Activated CD4-positive, alpha-beta memory T cell treated with anti-CD3 and anti-CD28 coated beads, Interleukin-2, amount 10 ng/mL, durations not matched to agents 7 days and 5 days (primary cell): ENCODE measurements around the gene OAS1. TPM values are rescaled to one million over a fixed set of nuclear protein-coding genes. Genes with fewer than 3 reads are reported as not detected.

Experiments
- CTCF ChIA-PET: fragments of 350-600 bp; sonication (Branson Sonifier 250); formaldehyde crosslinking; loops from one replicate; lab custom pipeline; 2021; ENCODE audit warnings: antibody characterized with exemption, inconsistent platforms; lab: Charles Lee
- POLR2A ChIA-PET: fragments of 350-600 bp; sonication (Branson Sonifier 250); formaldehyde crosslinking; loops from one replicate; lab custom pipeline; 2021; ENCODE audit warnings: antibody characterized with exemption; lab: Charles Lee
- DNase-seq: peaks from one replicate; pipeline ENCODE4 v3.0.0-alpha.2; 2020
- H3K27ac Mint-ChIP-seq: one replicate; pipeline ENCODE4 v1.8.0; 2021; ENCODE audit warnings: mild to moderate bottlenecking, mixed read lengths
- H3K27me3 Mint-ChIP-seq: one replicate; pipeline ENCODE4 v1.8.0; 2021; ENCODE audit warnings: mixed read lengths
- H3K36me3 Mint-ChIP-seq: one replicate; pipeline ENCODE4 v1.8.0; 2021; ENCODE audit warnings: low read depth, mixed read lengths
- H3K4me1 Mint-ChIP-seq: one replicate; pipeline ENCODE4 v1.8.0; 2021; ENCODE audit warnings: mixed read lengths
- H3K4me3 Mint-ChIP-seq: one replicate; pipeline ENCODE4 v1.8.0; 2021; ENCODE audit warnings: mild to moderate bottlenecking, mixed read lengths
- H3K9me3 Mint-ChIP-seq: one replicate; pipeline ENCODE4 v1.8.0; 2021; ENCODE audit warnings: mixed read lengths
- total RNA-seq, 2 experiments: library from RNA; stranded (reverse); gene quantifications; one replicate each; pipeline ENCODE4 v1.2.3, GENCODE V29; 2021

Gene OAS1
- total RNA-seq, 2 experiments from 2014 or later = 246 to 248 TPM

DNA sequence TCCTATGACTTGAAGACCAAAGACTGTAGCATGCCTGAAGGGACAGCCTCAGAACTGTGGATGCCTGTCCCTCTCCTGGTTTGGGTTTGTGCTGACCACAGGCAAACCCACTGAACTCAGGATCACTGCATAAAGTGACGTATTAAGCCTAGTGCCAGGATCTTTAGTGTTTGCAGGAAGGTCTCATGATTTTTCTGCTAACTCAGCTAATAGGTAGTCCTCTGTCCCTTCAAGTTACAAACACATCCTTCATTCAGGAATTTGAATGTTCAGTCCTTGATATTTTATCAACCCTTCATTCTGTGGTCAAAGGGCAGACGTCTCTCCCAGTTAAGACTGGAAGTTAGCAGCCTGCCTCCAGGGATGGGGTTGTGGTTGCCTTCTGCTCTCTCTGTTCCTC is 21.2 kb downstream of the OAS1 start:
- Mint-ChIP-seq H3K9me3 (no peaks in the 10 kb centered on the region), H3K36me3 (peaks cover 29% of the 10 kb centered on the region), H3K27ac (no peak overlapping the region), H3K27me3 (no peaks in the 10 kb centered on the region), H3K4me3 (no peak overlapping the region), H3K4me1 (peaks cover 3% of the 10 kb centered on the region)
- DNase-seq = no peak
- POLR2A ChIA-PET = interaction anchor here (0.7 to 2.2 kb wide), 2 partner anchors 10 to 21 kb away, joined by 4 to 7 read pairs; partner anchors contain the start of genes OAS1 and OAS3
- CTCF ChIA-PET = interaction anchor here (0.6 to 1.0 kb wide), 2 partner anchors 28 to 65 kb away, joined by 3 to 6 read pairs; no protein-coding TSS in a partner anchor

DNA sequence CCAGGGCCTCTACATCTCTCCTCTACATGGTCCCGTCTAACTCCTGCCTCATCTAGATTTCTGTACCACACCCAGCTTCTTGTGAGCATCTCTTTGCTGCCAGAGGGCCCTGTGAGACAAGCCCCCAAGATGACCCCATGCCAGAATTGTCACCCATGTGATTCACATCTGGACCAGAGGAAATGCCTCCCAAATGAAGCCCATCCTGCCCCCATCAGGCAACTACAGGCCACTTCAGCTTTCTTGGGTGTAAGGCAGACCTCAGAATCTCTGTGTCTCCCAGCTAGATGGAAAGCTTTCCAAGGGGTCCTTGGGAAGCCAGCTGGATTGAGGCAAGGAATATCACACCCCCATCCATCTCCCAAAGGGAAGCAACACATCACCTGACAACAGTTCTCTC is 22.2 kb downstream of the OAS1 start:
- Mint-ChIP-seq H3K4me1 (no peaks in the 10 kb centered on the region), H3K36me3 (peaks cover 20% of the 10 kb centered on the region), H3K27ac (no peak overlapping the region), H3K27me3 (no peaks in the 10 kb centered on the region), H3K9me3 (no peaks in the 10 kb centered on the region), H3K4me3 (no peak overlapping the region)
- ChIA-PET CTCF (no interaction called here), POLR2A (interaction anchor here (2.2 kb wide), 1 partner anchor 22 kb away, joined by 7 read pairs; the partner anchor contains the start of gene OAS1)
- no peak for DNase-seq

DNA sequence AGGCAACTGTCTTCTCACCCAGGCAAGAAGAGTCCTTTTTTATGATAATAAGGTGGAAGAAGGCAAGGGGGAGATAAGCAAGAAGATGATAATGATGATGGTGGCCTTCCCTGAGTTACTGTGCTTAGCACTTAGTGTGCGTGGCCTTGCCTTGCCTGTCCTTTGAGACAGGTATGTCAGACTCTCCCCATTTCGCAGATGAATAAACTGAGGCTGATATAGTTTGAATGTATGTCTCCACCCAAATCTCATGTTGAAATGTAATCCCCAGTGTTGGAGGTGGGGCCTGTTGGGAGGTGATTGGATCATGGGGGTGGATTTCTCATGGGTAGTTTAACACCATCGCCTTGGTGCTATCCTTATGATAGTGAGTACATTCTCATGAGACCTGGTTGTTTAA is 23.0 kb downstream of the OAS1 start:
- Mint-ChIP-seq H3K4me3 (no peak overlapping the region), H3K36me3 (peaks cover 16% of the 10 kb centered on the region), H3K27me3 (no peaks in the 10 kb centered on the region), H3K27ac (no peak overlapping the region), H3K9me3 (no peaks in the 10 kb centered on the region), H3K4me1 (peaks cover 3% of the 10 kb centered on the region)
- POLR2A ChIA-PET = no interaction called here
- DNase-seq = no peak
- CTCF ChIA-PET = no interaction called here

DNA sequence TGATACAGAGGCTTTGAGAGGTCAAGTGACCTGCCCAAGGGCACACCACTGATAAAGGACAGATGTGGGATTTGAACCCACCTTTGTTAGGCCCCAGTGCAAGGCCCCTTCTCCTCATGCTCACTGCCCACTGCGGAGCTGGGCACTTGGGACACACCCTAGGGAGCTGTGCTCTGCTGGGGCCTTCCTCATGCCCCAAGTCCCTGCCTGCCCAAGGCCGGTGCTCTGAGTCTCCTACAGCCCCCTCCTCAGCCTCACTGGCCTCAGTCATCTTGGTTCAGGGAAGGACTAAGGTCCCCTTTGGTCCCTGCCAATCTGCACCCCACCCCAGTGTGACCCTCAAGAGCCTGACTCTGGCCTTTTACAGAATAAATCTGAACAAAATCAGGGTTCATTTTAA is 23.6 kb downstream of the OAS1 start:
- Mint-ChIP-seq H3K4me1 (peaks cover 5% of the 10 kb centered on the region), H3K36me3 (peaks cover 10% of the 10 kb centered on the region), H3K27ac (no peak overlapping the region), H3K4me3 (no peak overlapping the region), H3K9me3 (no peaks in the 10 kb centered on the region), H3K27me3 (no peaks in the 10 kb centered on the region)
- DNase-seq = no peak
- ChIA-PET CTCF (no interaction called here), POLR2A (interaction anchor here (1.4 to 2.0 kb wide), 2 partner anchors 9 to 23 kb away, joined by 3 to 12 read pairs; partner anchors contain the start of gene OAS1)

DNA sequence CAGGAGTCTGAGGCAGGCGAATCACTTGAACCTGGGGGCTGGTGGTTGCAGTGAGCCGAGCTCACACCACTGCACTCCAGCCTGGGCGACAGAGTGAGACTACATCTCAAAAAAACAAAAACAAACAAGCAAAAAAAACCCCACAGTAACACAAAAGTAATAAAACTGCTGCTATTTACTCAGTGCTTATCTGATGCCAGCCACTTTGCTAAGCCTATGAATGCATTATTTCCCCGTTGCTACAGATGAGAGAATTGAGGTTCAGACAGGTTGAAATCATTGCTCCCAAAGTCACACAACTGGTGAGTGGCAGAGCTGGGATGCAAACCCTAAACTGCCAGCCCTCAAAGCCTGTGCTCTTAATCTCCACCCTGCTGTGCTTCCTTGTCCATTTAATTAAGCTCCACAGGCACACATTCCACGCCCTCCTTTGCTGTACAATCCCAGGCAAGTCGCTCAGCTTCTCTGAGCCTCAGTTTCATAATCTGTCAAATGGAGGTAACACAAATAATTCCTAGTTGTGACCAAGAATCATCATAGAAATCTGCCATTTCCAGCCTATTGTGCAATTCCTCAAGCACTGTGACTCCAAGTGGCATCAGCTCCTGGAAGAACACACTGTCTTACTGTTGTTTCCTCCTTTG is 25.8 kb downstream of the OAS1 start:
- H3K27ac Mint-ChIP-seq = no peak overlapping the region
- no peak for DNase-seq
- H3K4me3 Mint-ChIP-seq = no peak overlapping the region
- peaks cover 4% of the 10 kb centered on the region for H3K36me3 Mint-ChIP-seq
- no peaks in the 10 kb centered on the region for H3K9me3 Mint-ChIP-seq
- ChIA-PET POLR2A (interaction anchor here (1.4 to 3.6 kb wide), 2 partner anchors 26 to 46 kb away, joined by 9 to 15 read pairs; partner anchors contain the start of genes OAS1 and OAS2), CTCF (interaction anchor here (1.2 to 1.6 kb wide), 2 partner anchors 32 to 60 kb away, joined by 3 to 8 read pairs; no protein-coding TSS in a partner anchor)
- no peaks in the 10 kb centered on the region for H3K27me3 Mint-ChIP-seq
- H3K4me1 Mint-ChIP-seq = peaks cover 20% of the 10 kb centered on the region

DNA sequence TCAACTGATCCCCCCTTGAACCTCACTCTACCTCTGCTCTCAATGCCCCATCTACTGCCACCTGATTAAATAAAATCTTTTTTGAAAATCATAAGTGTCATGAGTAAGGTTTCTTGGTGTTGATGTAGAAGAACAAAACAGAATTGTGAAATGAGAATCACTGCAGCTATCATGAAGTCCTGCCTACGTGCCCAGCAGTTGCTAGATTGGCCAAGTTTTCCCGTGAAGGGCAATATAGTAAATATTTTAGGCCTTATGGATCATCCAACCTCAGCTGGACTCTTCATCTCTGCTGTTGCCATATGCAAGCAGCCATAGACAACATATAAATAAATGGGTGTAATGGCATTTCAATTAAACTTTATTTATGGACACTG is 26.4 kb downstream of the OAS1 start:
- peaks cover 25% of the 10 kb centered on the region for H3K4me1 Mint-ChIP-seq
- ChIA-PET POLR2A (interaction anchor here (1.4 to 3.6 kb wide), 2 partner anchors 27 to 45 kb away, joined by 9 to 15 read pairs; partner anchors contain the start of genes OAS1 and OAS2), CTCF (interaction anchor here (1.2 to 1.6 kb wide), 2 partner anchors 33 to 60 kb away, joined by 3 to 8 read pairs; no protein-coding TSS in a partner anchor)
- DNase-seq = no peak
- no peaks in the 10 kb centered on the region for H3K27me3 Mint-ChIP-seq
- H3K9me3 Mint-ChIP-seq = no peaks in the 10 kb centered on the region
- H3K36me3 Mint-ChIP-seq = peaks cover 5% of the 10 kb centered on the region
- no peak overlapping the region for H3K4me3 Mint-ChIP-seq
- H3K27ac Mint-ChIP-seq = no peak overlapping the region

DNA sequence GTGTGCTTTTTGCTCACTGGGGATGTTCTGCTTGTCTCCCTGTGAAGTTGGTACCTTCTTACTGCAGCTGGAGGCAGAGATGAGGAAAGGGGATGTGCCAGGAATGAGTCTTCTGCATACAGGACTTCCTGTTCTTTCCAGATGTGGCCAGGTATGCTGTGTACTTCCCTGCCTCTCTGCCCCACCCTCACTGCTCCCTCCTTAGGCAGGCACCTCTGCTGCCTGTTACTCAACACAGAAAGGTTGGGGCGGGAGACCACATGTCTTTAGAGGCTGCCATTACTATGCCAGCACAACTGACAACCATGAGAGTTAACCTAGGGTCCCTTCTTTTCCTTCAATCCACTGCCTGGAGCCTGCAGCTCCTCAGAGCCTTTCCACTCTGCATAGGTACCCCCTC is 29.5 kb downstream of the OAS1 start:
- DNase-seq = no peak
- Mint-ChIP-seq H3K4me3 (no peak overlapping the region), H3K27me3 (no peaks in the 10 kb centered on the region), H3K4me1 (peaks cover 39% of the 10 kb centered on the region), H3K27ac (no peak overlapping the region), H3K36me3 (peaks cover 26% of the 10 kb centered on the region), H3K9me3 (no peaks in the 10 kb centered on the region)
- ChIA-PET CTCF (no interaction called here), POLR2A (interaction anchor here (2.8 kb wide), 1 partner anchor 42 kb away, joined by 55 read pairs; the partner anchor contains the start of gene OAS2)

DNA sequence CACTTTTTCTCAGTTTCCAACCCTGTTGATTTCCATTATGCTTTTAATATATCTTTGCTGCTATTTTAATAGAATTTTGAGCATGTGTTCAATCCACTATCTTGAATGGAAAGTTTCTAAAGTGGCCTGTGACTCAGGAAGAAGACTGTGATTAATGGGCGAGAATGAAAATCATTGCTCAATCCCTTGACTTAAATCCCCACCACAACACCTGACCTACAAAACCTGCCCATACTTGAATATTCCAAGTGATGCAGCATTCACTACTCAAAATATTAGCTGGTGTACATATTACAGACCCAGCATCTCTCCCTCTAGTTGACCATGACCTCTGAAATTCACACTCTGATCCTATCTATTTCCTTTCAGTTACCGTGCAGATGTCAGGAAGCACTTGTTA is 30.2 kb downstream of the OAS1 start:
- peaks cover 46% of the 10 kb centered on the region for H3K4me1 Mint-ChIP-seq
- H3K36me3 Mint-ChIP-seq = peaks cover 32% of the 10 kb centered on the region
- no peaks in the 10 kb centered on the region for H3K9me3 Mint-ChIP-seq
- CTCF ChIA-PET = interaction anchor here (1.6 to 1.9 kb wide), 3 partner anchors 30 to 56 kb away, joined by 7 to 14 read pairs (median 13); partner anchors contain the start of gene OAS1
- peak overlapping the region; percentile 6 for H3K4me3 Mint-ChIP-seq
- no peaks in the 10 kb centered on the region for H3K27me3 Mint-ChIP-seq
- POLR2A ChIA-PET = interaction anchor here (1.3 to 2.8 kb wide), 6 partner anchors 9 to 248 kb away, joined by 4 to 55 read pairs (median 5); partner anchors contain the start of genes OAS1 and OAS2
- peak overlapping the region; percentile 55 for H3K27ac Mint-ChIP-seq
- no peak for DNase-seq

DNA sequence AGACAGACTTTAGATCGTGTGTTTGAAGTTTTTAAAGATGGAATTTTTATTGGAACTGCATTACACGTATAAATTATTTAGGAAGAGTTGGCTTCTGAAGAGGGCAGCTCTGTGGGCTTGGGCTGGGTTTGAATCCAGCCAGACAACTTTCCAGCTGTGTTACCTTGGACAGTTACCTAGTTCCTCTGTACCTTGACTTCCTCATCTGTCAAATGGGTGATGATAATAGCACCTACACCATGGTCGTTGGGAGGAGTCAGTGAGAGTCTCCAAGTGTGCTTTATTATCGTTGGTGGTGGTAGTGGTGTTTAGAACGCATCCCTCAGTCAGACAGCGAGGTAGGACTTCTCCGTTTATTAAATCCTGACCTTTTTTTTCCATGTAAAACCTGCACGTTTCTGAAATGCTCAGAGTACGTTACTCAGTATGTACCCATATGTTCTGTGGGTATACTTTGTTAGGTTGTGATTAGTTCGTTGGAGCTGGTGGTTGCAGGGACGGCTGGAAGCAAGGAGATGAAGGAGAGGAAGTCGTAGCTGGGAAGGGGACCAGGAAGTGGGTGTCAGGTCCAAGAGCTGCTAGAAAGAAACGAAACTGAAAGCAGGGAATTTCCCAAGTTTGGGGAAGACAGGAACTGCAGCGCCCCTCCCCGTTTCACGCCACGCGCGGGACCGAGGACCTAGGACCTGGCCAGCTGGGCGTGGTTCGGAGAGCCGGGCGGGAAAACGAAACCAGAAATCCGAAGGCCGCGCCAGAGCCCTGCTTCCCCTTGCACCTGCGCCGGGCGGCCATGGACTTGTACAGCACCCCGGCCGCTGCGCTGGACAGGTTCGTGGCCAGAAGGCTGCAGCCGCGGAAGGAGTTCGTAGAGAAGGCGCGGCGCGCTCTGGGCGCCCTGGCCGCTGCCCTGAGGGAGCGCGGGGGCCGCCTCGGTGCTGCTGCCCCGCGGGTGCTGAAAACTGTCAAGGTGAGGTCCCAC is 31.3 kb downstream of the OAS1 start, which contains the start of gene OAS3:
Gene OAS3, plus strand, starts transcription at position 734 of the 979 bp plus-strand sequence. Its CDS starts 57 bp downstream, at position 791.
- peak; percentile 82 for DNase-seq
- H3K36me3 Mint-ChIP-seq = peaks cover 41% of the 10 kb centered on the region
- peaks cover 51% of the 10 kb centered on the region for H3K4me1 Mint-ChIP-seq
- CTCF ChIA-PET = interaction anchor here (1.3 to 1.9 kb wide), 4 partner anchors 31 to 55 kb away, joined by 7 to 14 read pairs (median 12); partner anchors contain the start of genes OAS1 and OAS2
- peak within 1 kb of the TSS; percentile 93 for H3K27ac Mint-ChIP-seq
- POLR2A ChIA-PET = interaction anchor here (0.8 to 2.8 kb wide), 9 partner anchors 10 to 247 kb away, joined by 3 to 55 read pairs (median 5); partner anchors contain the start of genes OAS1 and OAS2
- H3K4me3 Mint-ChIP-seq = peak within 1 kb of the TSS; percentile 82
- no peaks in the 10 kb centered on the region for H3K9me3 Mint-ChIP-seq
- H3K27me3 Mint-ChIP-seq = no peaks in the 10 kb centered on the region

DNA sequence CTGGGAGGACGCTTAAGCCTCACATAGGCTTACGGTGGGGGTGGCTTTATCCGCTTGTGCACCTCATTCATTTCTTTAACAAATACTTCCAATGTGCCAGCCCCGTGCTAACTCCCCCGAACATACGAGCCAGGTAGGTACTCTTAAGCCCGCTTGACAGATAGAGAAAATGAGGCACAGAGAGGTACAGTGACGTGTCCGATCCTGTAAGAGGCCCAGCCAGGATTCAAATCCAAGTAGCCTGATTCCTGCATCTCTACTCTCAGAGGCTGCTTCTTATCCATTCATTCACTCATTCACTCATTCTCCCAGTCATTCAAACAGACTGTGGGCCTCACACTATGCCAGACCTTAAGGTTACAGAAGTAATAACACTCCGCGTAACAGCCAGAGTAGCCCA is 32.0 kb downstream of the OAS1 start:
- Mint-ChIP-seq H3K36me3 (peaks cover 47% of the 10 kb centered on the region), H3K4me1 (peaks cover 51% of the 10 kb centered on the region), H3K27me3 (no peaks in the 10 kb centered on the region), H3K4me3 (peak overlapping the region; percentile 82), H3K9me3 (no peaks in the 10 kb centered on the region), H3K27ac (peak overlapping the region; percentile 93)
- ChIA-PET POLR2A (interaction anchor here (1.1 to 3.4 kb wide), 5 partner anchors 13 to 40 kb away, joined by 5 to 55 read pairs (median 41); partner anchors contain the start of genes OAS1 and OAS2), CTCF (interaction anchor here (1.8 to 2.6 kb wide), 2 partner anchors 39 kb away, joined by 14 read pairs; no protein-coding TSS in a partner anchor)
- DNase-seq = no peak

DNA sequence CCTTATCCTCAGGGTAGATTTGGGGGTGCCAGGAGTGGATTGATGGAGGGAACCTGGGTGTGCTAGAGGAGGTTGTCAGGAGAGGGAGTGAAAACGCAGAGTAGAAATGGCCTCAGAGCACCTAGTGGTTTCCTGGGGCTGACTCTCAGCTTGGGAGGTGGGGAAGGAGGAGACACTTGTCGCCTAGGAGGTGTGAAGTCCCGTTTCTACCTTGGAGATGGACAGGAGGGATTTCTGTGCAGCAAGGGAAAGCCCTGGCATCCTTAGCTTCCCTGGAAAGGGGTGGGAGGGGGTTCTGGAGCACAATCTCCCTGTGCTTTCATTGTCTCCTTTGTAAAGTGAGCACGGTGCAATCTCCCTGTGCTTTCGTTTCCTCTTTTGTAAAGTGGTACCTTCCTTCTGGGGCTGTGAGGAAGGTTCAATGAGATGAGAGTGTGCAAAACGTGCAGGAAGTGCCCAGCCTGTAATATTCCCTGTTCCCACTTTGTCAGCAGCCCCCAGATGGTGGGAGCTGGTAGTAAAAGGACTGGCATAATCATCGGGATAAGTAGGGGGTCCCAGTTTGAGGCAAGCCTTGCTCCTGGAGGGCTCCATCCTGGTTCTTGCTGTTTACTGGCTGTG is 33.1 kb downstream of the OAS1 start:
- ChIA-PET POLR2A (interaction anchor here (0.6 to 3.4 kb wide), 7 partner anchors 9 to 560 kb away, joined by 3 to 47 read pairs (median 5); partner anchors contain the start of genes OAS1 and OAS2), CTCF (interaction anchor here (1.1 to 2.6 kb wide), 5 partner anchors 33 to 53 kb away, joined by 4 to 14 read pairs (median 5); partner anchors contain the start of genes OAS1 and OAS2)
- Mint-ChIP-seq H3K27me3 (no peaks in the 10 kb centered on the region), H3K36me3 (peaks cover 58% of the 10 kb centered on the region), H3K27ac (peak overlapping the region; percentile 84), H3K4me3 (peak overlapping the region; percentile 82), H3K9me3 (no peaks in the 10 kb centered on the region), H3K4me1 (peaks cover 55% of the 10 kb centered on the region)
- DNase-seq = peak; percentile 42
